GM19467 (cell line): Measurements from ENCODE around the gene TAF13.
A peak's percentile ranks its signal among the peaks of the same experiment; 100 is the strongest.
"Not testable (repeated sequence)": the region's sequence is repeated elsewhere in the genome, so short reads cannot be mapped to it uniquely, and the experiment has no call there.

Experiments
- ATAC-seq: cut with Tn5 transposase; IDR thresholded peaks from one replicate; pipeline ENCODE4 v1.9.1; 2021; ENCODE audit warnings: mild to moderate bottlenecking, moderate library complexity; ENCODE audit not compliant: unreplicated experiment

Gene TAF13

GRCh38 chr1:109048335-109048734 lies 27.5 kb downstream of the TAF13 start:
- no peak for ATAC-seq

GRCh38 chr1:109047339-109047738 lies 28.5 kb downstream of the TAF13 start:
- ATAC-seq, result no peak

- no peak for ATAC-seq
Observed at GRCh38 chr1:109046671-109047070, 29.1 kb downstream of the TAF13 start.

GRCh38 chr1:109045595-109045994 lies 30.2 kb downstream of the TAF13 start:
- no peak for ATAC-seq

GRCh38 chr1:109041621-109042468 lies 34.0 kb downstream of the TAF13 start, which contains the start of gene WDR47:
WDR47 (minus strand) TSS chr1:109042102; CDS start chr1:109023512, 18,590 bp downstream.
- peak; percentile 90 for ATAC-seq

- ATAC-seq, result peak; percentile 20
Observed at GRCh38 chr1:109040989-109041620, 34.7 kb downstream of the TAF13 start.

- ATAC-seq, result no peak
Observed at GRCh38 chr1:109040627-109040988, 35.2 kb downstream of the TAF13 start.

- ATAC-seq, result no peak
Observed at GRCh38 chr1:109034382-109034781, 41.4 kb downstream of the TAF13 start.

- ATAC-seq, result not testable (repeated sequence)
Observed at GRCh38 chr1:109029493-109029892, 46.3 kb downstream of the TAF13 start.

GRCh38 chr1:109027841-109028240 lies 48.0 kb downstream of the TAF13 start:
- ATAC-seq, result no peak

- no peak for ATAC-seq
Observed at GRCh38 chr1:109025694-109026093, 50.1 kb downstream of the TAF13 start.

- ATAC-seq, result no peak
Observed at GRCh38 chr1:109024646-109025045, 51.2 kb downstream of the TAF13 start.

- ATAC-seq, result no peak
Observed at GRCh38 chr1:109020693-109021257, 55.0 kb downstream of the TAF13 start.

GRCh38 chr1:109017719-109018118 lies 58.1 kb downstream of the TAF13 start:
- not testable (repeated sequence) for ATAC-seq

GRCh38 chr1:109017134-109017533 lies 58.7 kb downstream of the TAF13 start:
- no peak for ATAC-seq
